Measurements from ENCODE around the gene NFASC.
A peak's percentile ranks its signal among the peaks of the same experiment; 100 is the strongest.

NFASC gene

DNA sequence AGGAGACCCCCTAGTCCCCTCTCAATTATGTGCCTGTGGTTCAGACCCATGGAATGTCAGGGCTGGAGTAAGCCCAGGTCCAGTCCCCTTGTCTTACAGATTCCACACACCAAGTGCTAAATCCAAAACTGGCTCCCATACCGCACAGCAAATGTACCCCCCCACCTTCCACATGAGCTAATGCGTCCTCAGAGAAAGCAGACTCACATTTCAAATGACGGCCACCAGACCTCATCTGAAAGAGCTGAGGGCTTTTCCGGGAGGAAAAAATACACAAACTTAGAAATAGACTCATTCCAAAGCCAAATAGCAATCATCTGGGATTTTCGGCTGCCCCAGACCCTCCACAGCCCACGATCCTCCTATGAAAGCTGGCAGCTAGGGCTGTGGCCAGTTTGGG, 159.6 kb downstream of the NFASC start:
- H3K27me3 ChIP-seq (ENCODE audit: low read depth, low read length), result no peaks in the 10 kb centered on the region

DNA sequence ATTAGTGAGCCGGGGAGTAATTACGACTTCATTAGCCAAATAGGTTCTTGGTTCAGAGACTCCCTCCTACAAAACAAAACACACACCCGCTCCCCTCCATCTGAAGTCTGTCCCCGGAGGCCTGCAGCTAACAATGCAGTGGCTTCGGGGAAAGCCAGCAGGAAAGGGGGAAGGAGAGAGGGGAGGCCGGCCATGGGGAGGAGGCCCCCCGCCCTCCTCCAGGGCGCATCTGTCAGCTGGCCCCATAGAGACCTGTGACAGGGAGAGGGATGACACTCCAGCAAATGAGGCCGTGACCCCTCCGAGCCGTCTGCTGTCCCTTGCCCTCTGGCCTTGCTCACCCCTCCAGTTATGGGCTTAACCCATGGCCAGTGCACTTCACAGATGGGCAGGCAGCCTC, 160.2 kb downstream of the NFASC start:
- H3K27me3 ChIP-seq (ENCODE audit: low read depth, low read length), result no peaks in the 10 kb centered on the region

More for the DNA sequence above, 159.6 kb downstream of the NFASC start:
- Histone ChIP-seq H3K4me1 (ENCODE audit: control insufficient read depth in 1 of 2, insufficient read depth in 2 of 2, low read length in 2 of 2) (no peaks in the 10 kb centered on the region), H3K27ac (ENCODE audit: low read length) (no peak overlapping the region), H3K9me3 (ENCODE audit: control insufficient read depth in 1 of 2, low read length in 2 of 2) (no peaks in the 10 kb centered on the region), H3K36me3 (ENCODE audit: control insufficient read depth in 1 of 2, insufficient read depth in 2 of 2, low read length in 2 of 2) (no peaks in the 10 kb centered on the region), H3K4me3 (ENCODE audit: low read depth in 1 of 2, low read length in 2 of 2) (no peak overlapping the region)

DNA sequence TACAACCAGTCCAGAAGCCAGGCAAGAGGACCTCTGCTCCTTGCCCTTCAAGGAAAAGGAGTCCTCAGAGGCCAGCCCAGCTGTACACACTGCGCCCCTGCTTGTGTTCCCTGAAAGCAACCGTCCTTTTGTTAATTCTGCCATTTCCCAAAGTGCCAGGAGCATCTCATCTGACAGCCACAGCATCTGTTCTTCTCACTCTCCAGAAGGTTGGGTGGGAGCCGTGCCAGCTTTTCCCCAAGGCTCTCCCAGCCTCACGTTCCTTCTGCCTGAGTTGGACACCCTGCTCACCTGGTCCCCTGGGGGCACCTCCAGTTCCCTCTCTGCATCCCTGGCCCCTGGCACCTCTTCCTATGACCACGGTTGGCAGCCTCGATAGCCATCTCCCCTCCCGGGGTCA, 161.8 kb downstream of the NFASC start:
- Histone ChIP-seq H3K27ac (ENCODE audit: low read length) (no peak overlapping the region), H3K9me3 (ENCODE audit: control insufficient read depth in 1 of 2, low read length in 2 of 2) (no peaks in the 10 kb centered on the region), H3K4me1 (ENCODE audit: control insufficient read depth in 1 of 2, insufficient read depth in 2 of 2, low read length in 2 of 2) (no peaks in the 10 kb centered on the region), H3K36me3 (ENCODE audit: control insufficient read depth in 1 of 2, insufficient read depth in 2 of 2, low read length in 2 of 2) (no peaks in the 10 kb centered on the region), H3K27me3 (ENCODE audit: low read depth, low read length) (no peaks in the 10 kb centered on the region), H3K4me3 (ENCODE audit: low read depth in 1 of 2, low read length in 2 of 2) (no peak overlapping the region)

More for the DNA sequence above, 160.2 kb downstream of the NFASC start:
- Histone ChIP-seq H3K4me1 (ENCODE audit: control insufficient read depth in 1 of 2, insufficient read depth in 2 of 2, low read length in 2 of 2) (no peaks in the 10 kb centered on the region), H3K9me3 (ENCODE audit: control insufficient read depth in 1 of 2, low read length in 2 of 2) (no peaks in the 10 kb centered on the region), H3K36me3 (ENCODE audit: control insufficient read depth in 1 of 2, insufficient read depth in 2 of 2, low read length in 2 of 2) (no peaks in the 10 kb centered on the region), H3K27ac (ENCODE audit: low read length) (no peak overlapping the region), H3K4me3 (ENCODE audit: low read depth in 1 of 2, low read length in 2 of 2) (no peak overlapping the region)

DNA sequence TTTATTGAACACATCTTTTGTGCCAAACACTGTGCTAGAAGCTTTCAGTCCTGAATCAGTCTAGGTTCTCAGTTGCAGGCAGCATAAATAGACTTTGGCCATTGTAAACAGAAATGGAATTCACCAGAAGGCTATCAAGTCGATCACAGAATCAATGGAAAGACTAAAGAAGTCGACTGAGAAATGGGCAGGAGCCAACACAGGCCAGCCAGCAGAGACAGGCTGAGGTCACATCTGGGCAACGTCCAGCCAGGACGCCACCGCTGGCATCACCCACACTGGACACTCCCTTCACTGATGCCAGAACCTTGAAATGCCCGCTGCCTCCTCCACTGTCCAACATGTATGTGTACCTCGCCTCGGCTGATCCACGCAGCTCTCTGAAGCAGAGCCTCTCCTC, 166.9 kb downstream of the NFASC start:
- no peaks in the 10 kb centered on the region for H3K4me1 ChIP-seq (ENCODE audit: control insufficient read depth in 1 of 2, insufficient read depth in 2 of 2, low read length in 2 of 2)
- H3K36me3 ChIP-seq (ENCODE audit: control insufficient read depth in 1 of 2, insufficient read depth in 2 of 2, low read length in 2 of 2), result no peaks in the 10 kb centered on the region
- no peaks in the 10 kb centered on the region for H3K9me3 ChIP-seq (ENCODE audit: control insufficient read depth in 1 of 2, low read length in 2 of 2)
- H3K27ac ChIP-seq (ENCODE audit: low read length), result no peak overlapping the region
- peaks cover 5% of the 10 kb centered on the region for H3K27me3 ChIP-seq (ENCODE audit: low read depth, low read length)
- no peak overlapping the region for H3K4me3 ChIP-seq (ENCODE audit: low read depth in 1 of 2, low read length in 2 of 2)

DNA sequence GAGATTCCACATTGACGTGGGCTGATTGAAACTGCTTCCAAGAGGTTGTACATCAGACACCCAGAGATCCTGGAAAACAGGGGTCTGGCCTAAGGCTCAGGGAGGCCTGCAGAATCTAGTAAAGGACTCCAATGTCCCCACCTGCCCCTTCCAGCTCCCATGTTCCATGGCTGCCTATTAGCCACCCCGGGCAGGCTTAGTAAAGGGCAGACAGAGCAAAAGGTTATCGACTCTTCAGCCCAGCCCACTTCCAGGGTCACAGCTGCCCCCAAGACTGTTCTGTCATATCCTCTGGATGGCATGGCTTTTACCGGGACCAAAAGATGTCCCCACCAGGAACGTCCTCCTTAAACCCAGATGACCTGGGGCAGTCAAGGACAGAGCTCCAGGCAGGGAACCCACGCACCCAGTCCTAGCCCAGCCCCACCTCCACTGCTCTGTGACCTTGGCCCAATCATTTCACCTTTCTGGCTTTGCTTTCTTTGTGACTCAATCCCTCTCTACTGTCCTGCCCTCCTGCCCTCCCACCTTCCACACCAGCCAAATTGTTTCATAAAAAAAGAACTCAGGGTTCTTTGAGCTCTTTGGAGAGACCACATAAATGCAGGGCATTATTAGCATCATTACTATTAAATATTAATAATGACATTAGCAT, 167.6 kb downstream of the NFASC start:
- Histone ChIP-seq H3K4me3 (ENCODE audit: low read depth in 1 of 2, low read length in 2 of 2) (no peak overlapping the region), H3K9me3 (ENCODE audit: control insufficient read depth in 1 of 2, low read length in 2 of 2) (no peaks in the 10 kb centered on the region), H3K27ac (ENCODE audit: low read length) (no peak overlapping the region), H3K27me3 (ENCODE audit: low read depth, low read length) (peaks cover 7% of the 10 kb centered on the region), H3K36me3 (ENCODE audit: control insufficient read depth in 1 of 2, insufficient read depth in 2 of 2, low read length in 2 of 2) (no peaks in the 10 kb centered on the region), H3K4me1 (ENCODE audit: control insufficient read depth in 1 of 2, insufficient read depth in 2 of 2, low read length in 2 of 2) (peaks cover 0 to 3% of the 10 kb centered on the region in 2 donors)

DNA sequence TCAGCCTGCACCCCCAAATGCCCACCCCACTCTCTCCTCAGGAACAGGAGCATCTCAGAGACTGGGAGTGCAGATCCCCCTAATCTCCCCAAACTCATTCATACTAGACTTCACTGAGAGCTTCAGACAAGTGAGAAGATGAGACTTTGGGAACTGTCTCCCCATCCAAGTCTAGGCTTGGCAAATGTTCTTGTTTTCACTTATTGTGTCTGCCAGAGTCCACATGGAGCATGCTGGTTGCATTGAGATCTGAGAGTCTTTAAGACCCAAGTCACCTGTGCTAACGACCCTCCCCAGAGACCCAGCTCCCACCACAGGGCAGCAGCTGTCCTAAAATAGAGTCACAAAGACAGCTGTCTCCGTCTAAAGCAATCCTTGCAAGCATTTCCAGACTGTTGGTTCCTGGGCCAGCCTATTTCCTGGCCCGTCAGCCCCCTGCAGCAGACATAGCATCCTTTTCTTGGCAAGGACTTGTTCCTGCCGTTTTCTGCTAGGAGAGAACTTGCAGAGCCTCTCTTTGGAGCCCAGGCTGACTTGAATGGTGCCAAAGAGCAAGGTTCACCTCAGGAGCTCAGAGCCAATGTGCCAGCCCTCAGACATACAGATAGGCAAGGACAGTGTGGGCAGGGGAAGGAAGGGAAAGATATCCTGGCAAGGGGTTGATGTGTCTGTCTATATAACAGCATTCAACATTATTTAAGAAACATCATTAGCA, 170.5 kb downstream of the NFASC start:
- Histone ChIP-seq H3K4me1 (ENCODE audit: control insufficient read depth in 1 of 2, insufficient read depth in 2 of 2, low read length in 2 of 2) (peaks cover 0 to 4% of the 10 kb centered on the region in 2 donors), H3K4me3 (ENCODE audit: low read depth in 1 of 2, low read length in 2 of 2) (no peak overlapping the region), H3K36me3 (ENCODE audit: control insufficient read depth in 1 of 2, insufficient read depth in 2 of 2, low read length in 2 of 2) (no peaks in the 10 kb centered on the region), H3K9me3 (ENCODE audit: control insufficient read depth in 1 of 2, low read length in 2 of 2) (no peaks in the 10 kb centered on the region), H3K27ac (ENCODE audit: low read length) (no peak overlapping the region), H3K27me3 (ENCODE audit: low read depth, low read length) (peaks cover 32% of the 10 kb centered on the region)

DNA sequence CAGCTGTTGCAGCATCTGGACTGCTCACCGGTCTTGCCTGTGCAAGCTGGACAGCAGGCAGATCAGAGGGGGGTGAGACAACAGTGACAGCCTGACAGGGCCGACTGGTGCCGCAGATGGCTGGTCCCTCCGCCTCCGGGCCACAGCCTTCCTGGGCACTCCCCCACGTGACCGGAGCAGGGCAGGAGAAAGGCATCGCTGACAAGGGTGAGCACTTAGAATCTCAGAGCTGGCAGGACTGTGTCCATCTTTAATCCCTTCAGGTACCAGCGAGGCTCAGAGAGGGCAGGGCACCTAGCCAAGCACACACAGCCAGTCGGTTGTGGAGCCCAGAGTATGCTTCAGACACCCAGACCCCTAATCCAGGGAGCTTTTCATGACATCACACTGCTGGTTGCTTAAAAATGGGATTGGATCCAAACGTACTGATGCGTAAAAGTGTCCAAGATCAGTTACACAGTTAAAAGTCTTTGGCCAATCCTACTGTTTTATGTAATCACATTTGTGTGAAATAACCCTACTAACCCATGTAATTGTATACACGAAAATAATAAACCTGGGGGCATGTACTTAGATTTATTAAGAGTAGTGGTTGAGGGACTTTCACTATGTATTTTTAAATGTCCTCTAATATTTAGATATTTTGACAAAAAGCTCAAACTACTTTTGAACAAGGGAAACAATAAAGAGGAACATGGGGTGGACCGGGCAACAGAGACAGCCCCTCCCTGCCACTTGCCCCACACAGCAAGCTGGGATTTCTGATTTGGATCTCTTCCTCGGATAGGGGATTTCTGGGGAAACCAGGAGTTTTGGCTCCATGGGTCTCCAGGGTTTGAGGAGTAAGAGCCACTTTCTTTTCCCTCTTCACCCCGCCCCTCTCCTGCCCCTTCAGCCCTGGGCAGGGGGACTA, 171.6 kb downstream of the NFASC start:
- Histone ChIP-seq H3K4me3 (ENCODE audit: low read depth in 1 of 2, low read length in 2 of 2) (no peak overlapping the region), H3K36me3 (ENCODE audit: control insufficient read depth in 1 of 2, insufficient read depth in 2 of 2, low read length in 2 of 2) (no peaks in the 10 kb centered on the region), H3K27me3 (ENCODE audit: low read depth, low read length) (peaks cover 38% of the 10 kb centered on the region), H3K27ac (ENCODE audit: low read length) (no peak overlapping the region), H3K9me3 (ENCODE audit: control insufficient read depth in 1 of 2, low read length in 2 of 2) (no peaks in the 10 kb centered on the region), H3K4me1 (ENCODE audit: control insufficient read depth in 1 of 2, insufficient read depth in 2 of 2, low read length in 2 of 2) (peaks cover 0 to 4% of the 10 kb centered on the region in 2 donors)

DNA sequence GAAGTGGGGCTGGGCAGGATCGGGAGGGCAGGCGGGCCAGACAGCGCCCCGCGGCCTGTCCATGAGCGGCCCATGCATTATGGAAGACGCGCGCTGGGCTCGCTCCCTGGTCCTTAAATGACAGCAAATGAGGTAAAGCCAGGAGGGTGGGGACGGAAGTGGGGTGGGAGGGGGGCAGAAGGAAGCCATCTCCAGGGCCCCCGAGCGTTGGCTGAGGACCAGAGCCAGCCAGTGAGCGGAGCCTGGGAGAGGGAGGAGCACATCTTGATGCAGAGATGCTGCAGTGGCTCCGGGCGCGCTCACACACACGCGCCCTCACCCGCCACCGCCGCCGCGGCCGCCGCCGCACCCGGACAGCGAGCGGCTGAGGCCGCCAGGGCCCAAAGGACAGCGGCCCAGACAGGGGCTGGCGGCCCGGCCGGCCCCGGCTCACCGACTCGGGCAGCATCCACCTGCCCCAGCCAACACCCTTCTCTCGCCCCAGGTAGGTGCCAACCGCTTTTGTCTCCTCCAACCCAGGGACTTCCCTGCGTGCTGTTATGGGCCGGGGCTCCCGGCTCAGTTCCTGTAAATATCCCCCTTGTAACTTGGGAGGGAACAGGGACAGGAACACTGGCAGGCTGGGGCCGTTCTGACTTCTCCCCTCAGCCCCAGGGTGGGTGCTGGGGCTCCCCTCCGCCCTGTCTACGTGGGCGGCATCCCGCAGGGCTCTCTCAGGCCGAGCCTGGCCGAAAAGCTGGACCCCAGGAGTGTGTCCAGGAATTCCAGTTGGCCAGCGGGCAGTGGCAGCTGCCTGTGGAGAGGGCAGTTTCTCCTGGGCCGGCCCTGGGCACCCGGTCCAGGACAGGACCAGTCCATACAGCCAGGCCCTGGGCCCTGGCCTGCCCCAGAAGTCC, 172.5 kb downstream of the NFASC start, which contains the start of gene CNTN2:
CNTN2 (plus strand) TSS at position 302 of the 896 bp plus-strand sequence. CDS start 9,974 bp downstream, outside the sequence.
- Histone ChIP-seq H3K4me3 (ENCODE audit: low read depth in 1 of 2, low read length in 2 of 2) (peak within 1 kb of the TSS in 1 of 2 donors; percentile 21), H3K27me3 (ENCODE audit: low read depth, low read length) (peaks cover 43% of the 10 kb centered on the region), H3K36me3 (ENCODE audit: control insufficient read depth in 1 of 2, insufficient read depth in 2 of 2, low read length in 2 of 2) (no peaks in the 10 kb centered on the region), H3K4me1 (ENCODE audit: control insufficient read depth in 1 of 2, insufficient read depth in 2 of 2, low read length in 2 of 2) (peaks cover 0 to 4% of the 10 kb centered on the region in 2 donors), H3K27ac (ENCODE audit: low read length) (no peak within 1 kb of the TSS), H3K9me3 (ENCODE audit: control insufficient read depth in 1 of 2, low read length in 2 of 2) (no peaks in the 10 kb centered on the region)

DNA sequence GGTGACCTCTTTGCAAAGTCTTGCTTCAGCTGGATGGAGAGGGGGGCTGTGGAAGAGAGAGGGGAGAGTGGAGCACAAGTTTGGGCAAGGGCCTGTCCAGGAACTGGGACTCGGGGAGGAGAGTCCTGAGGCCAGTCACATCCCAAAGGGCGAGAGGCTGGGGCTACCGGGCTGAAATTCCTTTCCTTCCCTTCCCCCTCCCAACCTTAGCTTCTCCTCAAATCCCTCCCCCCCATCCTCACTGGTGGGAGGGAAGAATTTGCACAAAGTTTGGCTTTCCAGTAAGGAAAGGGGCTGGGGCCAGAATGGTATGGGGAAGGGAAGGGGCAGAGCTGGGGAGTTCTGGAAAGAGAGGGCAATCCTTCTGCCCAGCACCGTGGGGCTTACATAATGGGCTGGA, 173.2 kb downstream of the NFASC start:
- H3K9me3 ChIP-seq (ENCODE audit: control insufficient read depth in 1 of 2, low read length in 2 of 2), result no peaks in the 10 kb centered on the region
- peaks cover 43% of the 10 kb centered on the region for H3K27me3 ChIP-seq (ENCODE audit: low read depth, low read length)
- H3K27ac ChIP-seq (ENCODE audit: low read length), result no peak overlapping the region
- H3K4me1 ChIP-seq (ENCODE audit: control insufficient read depth in 1 of 2, insufficient read depth in 2 of 2, low read length in 2 of 2), result peaks cover 0 to 4% of the 10 kb centered on the region in 2 donors
- H3K36me3 ChIP-seq (ENCODE audit: control insufficient read depth in 1 of 2, insufficient read depth in 2 of 2, low read length in 2 of 2), result no peaks in the 10 kb centered on the region
- peak overlapping the region in 1 of 2 donors; percentile 21 for H3K4me3 ChIP-seq (ENCODE audit: low read depth in 1 of 2, low read length in 2 of 2)

DNA sequence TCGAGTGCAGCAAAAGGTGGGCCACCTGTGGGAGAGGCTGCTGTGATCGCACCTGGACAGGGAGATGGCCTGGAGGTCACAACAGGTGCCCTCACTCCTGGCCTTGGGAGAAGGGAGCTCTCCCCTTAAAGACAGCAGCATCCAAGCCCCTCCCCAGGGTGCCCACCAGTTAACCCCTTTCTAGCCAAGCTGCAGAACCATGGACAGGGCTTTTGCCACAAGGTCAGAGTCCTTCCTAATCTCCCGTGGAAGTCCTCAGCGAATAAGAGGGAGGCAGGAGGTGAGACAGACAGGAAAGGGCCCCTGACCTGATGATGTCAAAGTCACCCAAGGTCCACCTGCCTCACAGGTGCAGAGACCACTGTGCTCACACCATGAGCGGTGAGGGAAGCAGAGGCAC, 174.1 kb downstream of the NFASC start:
- H3K4me3 ChIP-seq (ENCODE audit: low read depth in 1 of 2, low read length in 2 of 2), result no peak overlapping the region
- no peaks in the 10 kb centered on the region for H3K9me3 ChIP-seq (ENCODE audit: control insufficient read depth in 1 of 2, low read length in 2 of 2)
- no peak overlapping the region for H3K27ac ChIP-seq (ENCODE audit: low read length)
- H3K4me1 ChIP-seq (ENCODE audit: control insufficient read depth in 1 of 2, insufficient read depth in 2 of 2, low read length in 2 of 2), result peaks cover 0 to 4% of the 10 kb centered on the region in 2 donors
- H3K27me3 ChIP-seq (ENCODE audit: low read depth, low read length), result peaks cover 43% of the 10 kb centered on the region
- no peaks in the 10 kb centered on the region for H3K36me3 ChIP-seq (ENCODE audit: control insufficient read depth in 1 of 2, insufficient read depth in 2 of 2, low read length in 2 of 2)
